Thyroid gland (tissue), 4 donors: Measurements from ENCODE around the gene FASTKD3. TPM values are rescaled to one million over a fixed set of nuclear protein-coding genes. Genes with fewer than 3 reads are reported as not detected.

ENCODE experiments used
- total RNA-seq, 4 donors: library from RNA; depleted of rRNA; stranded (reverse); fragments of >200 nt; gene quantifications; one replicate each; pipeline ENCODE4 v1.2.3, GENCODE V29; 2016

FASTKD3 gene
- total RNA-seq, 4 donors from 2014 or later: 8.7 to 16.0 (median 13.3) TPM

Other genes starting within 250 kb of the FASTKD3 start
- gene CFAP90, start 17.9 kb downstream of the FASTKD3 start, total RNA-seq: under 1 TPM in 3 of 4 donors, not detected in 1; 0.49 to 0.89 (median 0.81) TPM
- 100 to 1,000 TPM in 1 of 4 donors, 10 to 100 TPM in 3; 39.8 to 138 (median 49.3) TPM for gene MTRR, start 117 bp upstream of the FASTKD3 start, total RNA-seq